Activated T-cell treated with anti-CD3 and anti-CD28 coated beads for 1 hour (primary cell): ENCODE results near the gene BRSK2.
"Not testable (repeated sequence)": the region's sequence is repeated elsewhere in the genome, so short reads cannot be mapped to it uniquely, and the experiment has no call there.

Source experiments
- DNase-seq: peaks from one replicate; pipeline ENCODE4 v3.0.0-alpha.2; 2020; ENCODE audit warnings: low read depth

BRSK2 gene

GRCh38 chr11:1409852-1410125 is 20.1 kb downstream of the BRSK2 start:
- not testable (repeated sequence) for DNase-seq

- DNase-seq = no peak
Observed at GRCh38 chr11:1410366-1411291, 20.9 kb downstream of the BRSK2 start.

- DNase-seq = no peak
Observed at GRCh38 chr11:1411301-1411700, 21.6 kb downstream of the BRSK2 start.

- not testable (repeated sequence) for DNase-seq
Observed at GRCh38 chr11:1411739-1412138, 22.0 kb downstream of the BRSK2 start.

- no peak for DNase-seq
Observed at GRCh38 chr11:1412377-1413095, 22.8 kb downstream of the BRSK2 start.

- DNase-seq = no peak
Observed at GRCh38 chr11:1414650-1415049, 24.9 kb downstream of the BRSK2 start.

GRCh38 chr11:1415631-1416030 is 25.9 kb downstream of the BRSK2 start:
- DNase-seq = no peak

- DNase-seq = not testable (repeated sequence)
Observed at GRCh38 chr11:1418192-1418795, 28.6 kb downstream of the BRSK2 start.

- no peak for DNase-seq
Observed at GRCh38 chr11:1419811-1420210, 30.1 kb downstream of the BRSK2 start.

- no peak for DNase-seq
Observed at GRCh38 chr11:1421291-1421690, 31.6 kb downstream of the BRSK2 start.

- DNase-seq = no peak
Observed at GRCh38 chr11:1422481-1422880, 32.7 kb downstream of the BRSK2 start.

- no peak for DNase-seq
Observed at GRCh38 chr11:1422981-1423380, 33.2 kb downstream of the BRSK2 start.

GRCh38 chr11:1423406-1423805 is 33.7 kb downstream of the BRSK2 start:
- not testable (repeated sequence) for DNase-seq

- no peak for DNase-seq
Observed at GRCh38 chr11:1425006-1425405, 35.3 kb downstream of the BRSK2 start.

- no peak for DNase-seq
Observed at GRCh38 chr11:1425439-1425838, 35.7 kb downstream of the BRSK2 start.

- no peak for DNase-seq
Observed at GRCh38 chr11:1428762-1429316, 39.1 kb downstream of the BRSK2 start.

GRCh38 chr11:1433568-1433967 is 43.8 kb downstream of the BRSK2 start:
- no peak for DNase-seq

GRCh38 chr11:1433977-1434640 is 44.4 kb downstream of the BRSK2 start:
- DNase-seq = no peak

GRCh38 chr11:1435479-1435819 is 45.7 kb downstream of the BRSK2 start:
- not testable (repeated sequence) for DNase-seq

GRCh38 chr11:1435820-1436467 is 46.2 kb downstream of the BRSK2 start:
- no peak for DNase-seq

GRCh38 chr11:1436468-1437039 is 46.8 kb downstream of the BRSK2 start:
- no peak for DNase-seq
